Parathyroid adenoma (tissue), 2 donors: ENCODE data around the gene SF3B4.
A peak's percentile ranks its signal among the peaks of the same experiment; 100 is the strongest.
"Not testable (repeated sequence)": the region's sequence is repeated elsewhere in the genome, so short reads cannot be mapped to it uniquely, and the experiment has no call there.

Source experiments
- H2AFZ ChIP-seq: fragments of 300-600 bp; sonication (generic); one replicate; pipeline ENCODE4 v1.7.0; 2017; ENCODE audit warnings: antibody characterized with exemption, mild to moderate bottlenecking
- H3K27ac ChIP-seq: fragments of 300-600 bp; sonication (generic); one replicate; pipeline ENCODE4 v1.7.0; 2017
- H3K27me3 ChIP-seq: fragments of 300-600 bp; sonication (generic); one replicate; pipeline ENCODE4 v1.7.0; 2017; ENCODE audit warnings: low read length; ENCODE audit not compliant: control insufficient read depth, insufficient read depth
- H3K36me3 ChIP-seq: fragments of 300-600 bp; sonication (generic); one replicate; pipeline ENCODE4 v1.7.0; 2017; ENCODE audit warnings: low read length; ENCODE audit not compliant: control insufficient read depth, insufficient read depth
- H3K4me1 ChIP-seq: fragments of 300-600 bp; sonication (generic); one replicate; pipeline ENCODE4 v1.7.0; 2017; ENCODE audit warnings: control low read depth
- H3K4me2 ChIP-seq: fragments of 300-600 bp; sonication (generic); one replicate; pipeline ENCODE4 v1.7.0; 2017; ENCODE audit warnings: low read length
- H3K4me3 ChIP-seq: fragments of 300-600 bp; sonication (generic); one replicate; pipeline ENCODE4 v1.7.0; 2017; ENCODE audit warnings: low read depth, low read length
- H3K79me2 ChIP-seq: fragments of 300-600 bp; sonication (generic); one replicate; pipeline ENCODE4 v1.7.0; 2017; ENCODE audit warnings: control low read depth
- H3K9ac ChIP-seq: fragments of 300-600 bp; sonication (generic); one replicate; pipeline ENCODE4 v1.7.0; 2017; ENCODE audit warnings: mild to moderate bottlenecking
- H3K9me3 ChIP-seq: fragments of 300-600 bp; sonication (generic); one replicate; pipeline ENCODE4 v1.7.0; 2017; ENCODE audit warnings: low read length; ENCODE audit not compliant: control insufficient read depth
- TF ChIP-seq, protein P1 (sequence below): fragments of 300-600 bp; sonication (generic); IDR thresholded peaks from one replicate; pipeline ENCODE4 v1.7.0; 2017; ENCODE audit warnings: antibody characterized with exemption, mild to moderate bottlenecking
- donor health status: primary hyperparathyroidism.

Gene SF3B4

GRCh38 chr1:149942207-149942606, 14.6 kb upstream of the SF3B4 start:
- H3K36me3 ChIP-seq: no peaks in the 10 kb centered on the region
- TF ChIP-seq, protein P1, sequence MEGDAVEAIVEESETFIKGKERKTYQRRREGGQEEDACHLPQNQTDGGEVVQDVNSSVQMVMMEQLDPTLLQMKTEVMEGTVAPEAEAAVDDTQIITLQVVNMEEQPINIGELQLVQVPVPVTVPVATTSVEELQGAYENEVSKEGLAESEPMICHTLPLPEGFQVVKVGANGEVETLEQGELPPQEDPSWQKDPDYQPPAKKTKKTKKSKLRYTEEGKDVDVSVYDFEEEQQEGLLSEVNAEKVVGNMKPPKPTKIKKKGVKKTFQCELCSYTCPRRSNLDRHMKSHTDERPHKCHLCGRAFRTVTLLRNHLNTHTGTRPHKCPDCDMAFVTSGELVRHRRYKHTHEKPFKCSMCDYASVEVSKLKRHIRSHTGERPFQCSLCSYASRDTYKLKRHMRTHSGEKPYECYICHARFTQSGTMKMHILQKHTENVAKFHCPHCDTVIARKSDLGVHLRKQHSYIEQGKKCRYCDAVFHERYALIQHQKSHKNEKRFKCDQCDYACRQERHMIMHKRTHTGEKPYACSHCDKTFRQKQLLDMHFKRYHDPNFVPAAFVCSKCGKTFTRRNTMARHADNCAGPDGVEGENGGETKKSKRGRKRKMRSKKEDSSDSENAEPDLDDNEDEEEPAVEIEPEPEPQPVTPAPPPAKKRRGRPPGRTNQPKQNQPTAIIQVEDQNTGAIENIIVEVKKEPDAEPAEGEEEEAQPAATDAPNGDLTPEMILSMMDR: peak; percentile 29
- no peak overlapping the region for H3K9ac ChIP-seq
- H3K4me3 ChIP-seq: no peak overlapping the region
- H3K27me3 ChIP-seq: no peaks in the 10 kb centered on the region
- no peaks in the 10 kb centered on the region for H3K9me3 ChIP-seq
- no peak overlapping the region for H3K27ac ChIP-seq
- no peaks in the 10 kb centered on the region for H3K79me2 ChIP-seq
- H3K4me1 ChIP-seq: no peaks in the 10 kb centered on the region
- H3K4me2 ChIP-seq: no peak overlapping the region
- no peak overlapping the region for H2AFZ ChIP-seq

DNA sequence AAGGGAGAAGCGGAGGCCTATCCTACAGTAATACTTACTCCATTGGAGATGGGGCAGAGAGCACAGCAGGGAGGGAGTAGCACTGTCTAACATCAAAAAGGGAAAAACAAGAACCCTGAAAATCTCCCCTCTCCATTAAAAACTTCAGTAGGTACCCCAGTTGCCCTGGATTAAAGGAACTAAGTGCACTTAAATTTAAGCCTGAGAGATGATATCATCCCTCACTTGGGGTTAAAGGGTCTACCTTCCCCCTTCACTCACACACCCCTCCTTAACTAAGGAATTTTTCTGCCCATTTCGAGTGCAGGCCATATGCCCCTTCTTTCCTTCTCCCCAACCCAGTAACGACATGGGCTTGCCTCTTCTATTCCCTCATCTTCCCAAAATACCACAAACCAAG, 12.8 kb upstream of the SF3B4 start:
- Histone ChIP-seq H2AFZ (no peak overlapping the region), H3K4me2 (no peak overlapping the region), H3K9ac (no peak overlapping the region), H3K27me3 (no peaks in the 10 kb centered on the region), H3K9me3 (no peaks in the 10 kb centered on the region), H3K79me2 (no peaks in the 10 kb centered on the region), H3K4me1 (peaks cover 6% of the 10 kb centered on the region), H3K4me3 (no peak overlapping the region), H3K36me3 (no peaks in the 10 kb centered on the region), H3K27ac (no peak overlapping the region)
- TF ChIP-seq, protein P1: no peak

- not testable (repeated sequence) for H3K4me3 ChIP-seq, H3K4me1 ChIP-seq, H3K27me3 ChIP-seq, H2AFZ ChIP-seq, H3K27ac ChIP-seq, H3K4me2 ChIP-seq, H3K36me3 ChIP-seq, H3K9me3 ChIP-seq, H3K9ac ChIP-seq, H3K79me2 ChIP-seq
Measured at GRCh38 chr1:149938668-149939003, 11.0 kb upstream of the SF3B4 start.

GRCh38 chr1:149937759-149938158, 10.2 kb upstream of the SF3B4 start:
- TF ChIP-seq, protein P1: no peak
- Histone ChIP-seq H3K9ac (no peak overlapping the region), H3K27ac (no peak overlapping the region), H3K4me2 (no peak overlapping the region), H3K36me3 (no peaks in the 10 kb centered on the region), H3K79me2 (no peaks in the 10 kb centered on the region), H2AFZ (no peak overlapping the region), H3K27me3 (no peaks in the 10 kb centered on the region), H3K9me3 (no peaks in the 10 kb centered on the region), H3K4me1 (peaks cover 6% of the 10 kb centered on the region), H3K4me3 (no peak overlapping the region)

- Histone ChIP-seq H3K4me3 (peak overlapping the region; percentile 71), H3K9me3 (no peaks in the 10 kb centered on the region), H3K27ac (no peak overlapping the region), H3K79me2 (no peaks in the 10 kb centered on the region), H3K27me3 (no peaks in the 10 kb centered on the region), H2AFZ (peak overlapping the region; percentile 80), H3K4me2 (peak overlapping the region; percentile 75), H3K4me1 (peaks cover 6% of the 10 kb centered on the region), H3K36me3 (no peaks in the 10 kb centered on the region), H3K9ac (no peak overlapping the region)
- TF ChIP-seq, protein P1: no peak
Measured at GRCh38 chr1:149936992-149937705, 9.5 kb upstream of the SF3B4 start.
